Measurements from ENCODE around the gene ALDH8A1. TPM values are rescaled to one million over a fixed set of nuclear protein-coding genes. Genes with fewer than 3 reads are reported as not detected.

ALDH8A1 gene
- total RNA-seq, 2 experiments from 2014 or later, result 0.46 to 1.8 TPM

GRCh38 chr6:134962421-134962820 lies 12.5 kb upstream of the ALDH8A1 start:
- Mint-ChIP-seq H3K27ac (no peak overlapping the region), H3K9me3 (peaks cover 12% of the 10 kb centered on the region), H3K36me3 (peaks cover 55% of the 10 kb centered on the region), H3K4me1 (peaks cover 1% of the 10 kb centered on the region), H3K27me3 (no peaks in the 10 kb centered on the region), H3K4me3 (no peak overlapping the region)
- DNase-seq, result no peak

- peaks cover 12% of the 10 kb centered on the region for H3K9me3 Mint-ChIP-seq
- H3K27ac Mint-ChIP-seq, result no peak overlapping the region
- peaks cover 8% of the 10 kb centered on the region for H3K4me1 Mint-ChIP-seq
- DNase-seq, result no peak
- no peak overlapping the region for H3K4me3 Mint-ChIP-seq
- peaks cover 59% of the 10 kb centered on the region for H3K36me3 Mint-ChIP-seq
- H3K27me3 Mint-ChIP-seq, result no peaks in the 10 kb centered on the region
These were observed 11.5 kb upstream of the ALDH8A1 start for GRCh38 chr6:134961366-134961765.

- H3K4me3 Mint-ChIP-seq, result no peak overlapping the region
- peaks cover 20% of the 10 kb centered on the region for H3K4me1 Mint-ChIP-seq
- peaks cover 12% of the 10 kb centered on the region for H3K9me3 Mint-ChIP-seq
- no peak for DNase-seq
- no peak overlapping the region for H3K27ac Mint-ChIP-seq
- peaks cover 55% of the 10 kb centered on the region for H3K36me3 Mint-ChIP-seq
- H3K27me3 Mint-ChIP-seq, result no peaks in the 10 kb centered on the region
These were observed 9.7 kb upstream of the ALDH8A1 start for GRCh38 chr6:134959603-134960002.

- Mint-ChIP-seq H3K27me3 (no peaks in the 10 kb centered on the region), H3K27ac (no peak overlapping the region), H3K4me3 (no peak overlapping the region), H3K36me3 (peaks cover 34% of the 10 kb centered on the region), H3K9me3 (peaks cover 12% of the 10 kb centered on the region), H3K4me1 (peaks cover 20% of the 10 kb centered on the region)
- DNase-seq, result no peak
These were observed 6.8 kb upstream of the ALDH8A1 start for GRCh38 chr6:134956676-134957075.

GRCh38 chr6:134956032-134956431 lies 6.1 kb upstream of the ALDH8A1 start:
- peaks cover 20% of the 10 kb centered on the region for H3K4me1 Mint-ChIP-seq
- H3K27ac Mint-ChIP-seq, result no peak overlapping the region
- DNase-seq, result peak; percentile 15
- no peak overlapping the region for H3K4me3 Mint-ChIP-seq
- peaks cover 8% of the 10 kb centered on the region for H3K9me3 Mint-ChIP-seq
- peaks cover 28% of the 10 kb centered on the region for H3K36me3 Mint-ChIP-seq
- H3K27me3 Mint-ChIP-seq, result no peaks in the 10 kb centered on the region

- no peak for DNase-seq
- no peak overlapping the region for H3K27ac Mint-ChIP-seq
- peaks cover under 1% of the 10 kb centered on the region for H3K9me3 Mint-ChIP-seq
- peaks cover 16% of the 10 kb centered on the region for H3K36me3 Mint-ChIP-seq
- no peaks in the 10 kb centered on the region for H3K27me3 Mint-ChIP-seq
- no peak overlapping the region for H3K4me3 Mint-ChIP-seq
- peaks cover 20% of the 10 kb centered on the region for H3K4me1 Mint-ChIP-seq
These were observed 4.5 kb upstream of the ALDH8A1 start for GRCh38 chr6:134954272-134955000.

GRCh38 chr6:134951494-134952263 lies 1.8 kb upstream of the ALDH8A1 start:
- Mint-ChIP-seq H3K36me3 (no peaks in the 10 kb centered on the region), H3K27ac (no peak overlapping the region), H3K9me3 (no peaks in the 10 kb centered on the region), H3K27me3 (no peaks in the 10 kb centered on the region), H3K4me3 (no peak overlapping the region), H3K4me1 (peaks cover 14% of the 10 kb centered on the region)
- DNase-seq, result no peak

- no peak overlapping the region for H3K4me3 Mint-ChIP-seq
- no peaks in the 10 kb centered on the region for H3K9me3 Mint-ChIP-seq
- DNase-seq, result no peak
- no peak overlapping the region for H3K27ac Mint-ChIP-seq
- no peaks in the 10 kb centered on the region for H3K27me3 Mint-ChIP-seq
- no peaks in the 10 kb centered on the region for H3K36me3 Mint-ChIP-seq
- peaks cover 4% of the 10 kb centered on the region for H3K4me1 Mint-ChIP-seq
These were observed 581 bp upstream of the ALDH8A1 start for GRCh38 chr6:134950482-134950881.

- Mint-ChIP-seq H3K9me3 (no peaks in the 10 kb centered on the region), H3K4me3 (no peak overlapping the region), H3K36me3 (no peaks in the 10 kb centered on the region), H3K27ac (no peak overlapping the region), H3K4me1 (no peaks in the 10 kb centered on the region), H3K27me3 (no peaks in the 10 kb centered on the region)
- no peak for DNase-seq
These were observed 1.2 kb downstream of the ALDH8A1 start for GRCh38 chr6:134948691-134949090.

GRCh38 chr6:134948142-134948541 lies 1.8 kb downstream of the ALDH8A1 start:
- no peaks in the 10 kb centered on the region for H3K9me3 Mint-ChIP-seq
- no peak overlapping the region for H3K27ac Mint-ChIP-seq
- H3K4me1 Mint-ChIP-seq, result no peaks in the 10 kb centered on the region

GRCh38 chr6:134945045-134945444 lies 4.9 kb downstream of the ALDH8A1 start:
- no peaks in the 10 kb centered on the region for H3K4me1 Mint-ChIP-seq
- no peak overlapping the region for H3K4me3 Mint-ChIP-seq
- H3K36me3 Mint-ChIP-seq, result no peaks in the 10 kb centered on the region
- H3K27me3 Mint-ChIP-seq, result no peaks in the 10 kb centered on the region
- H3K27ac Mint-ChIP-seq, result no peak overlapping the region
- no peak for DNase-seq
- no peaks in the 10 kb centered on the region for H3K9me3 Mint-ChIP-seq

More at GRCh38 chr6:134948142-134948541, 1.8 kb downstream of the ALDH8A1 start:
- Mint-ChIP-seq H3K27me3 (no peaks in the 10 kb centered on the region), H3K36me3 (no peaks in the 10 kb centered on the region), H3K4me3 (no peak overlapping the region)
- no peak for DNase-seq

- no peaks in the 10 kb centered on the region for H3K36me3 Mint-ChIP-seq
- no peak overlapping the region for H3K27ac Mint-ChIP-seq
- no peaks in the 10 kb centered on the region for H3K27me3 Mint-ChIP-seq
- H3K4me3 Mint-ChIP-seq, result no peak overlapping the region
- H3K9me3 Mint-ChIP-seq, result no peaks in the 10 kb centered on the region
- DNase-seq, result no peak
- peaks cover 13% of the 10 kb centered on the region for H3K4me1 Mint-ChIP-seq
These were observed 6.3 kb downstream of the ALDH8A1 start for GRCh38 chr6:134943522-134944111.

GRCh38 chr6:134938896-134939295 lies 11.0 kb downstream of the ALDH8A1 start:
- Mint-ChIP-seq H3K36me3 (peaks cover 2% of the 10 kb centered on the region), H3K27me3 (no peaks in the 10 kb centered on the region), H3K27ac (peak overlapping the region; percentile 76), H3K9me3 (no peaks in the 10 kb centered on the region), H3K4me1 (peaks cover 20% of the 10 kb centered on the region), H3K4me3 (no peak overlapping the region)
- DNase-seq, result peak; percentile 80

GRCh38 chr6:134937426-134937825 lies 12.5 kb downstream of the ALDH8A1 start:
- Mint-ChIP-seq H3K27ac (no peak overlapping the region), H3K27me3 (no peaks in the 10 kb centered on the region), H3K4me1 (peaks cover 20% of the 10 kb centered on the region), H3K9me3 (no peaks in the 10 kb centered on the region), H3K4me3 (no peak overlapping the region), H3K36me3 (peaks cover 2% of the 10 kb centered on the region)
- DNase-seq, result no peak

GRCh38 chr6:134936931-134937330 lies 13.0 kb downstream of the ALDH8A1 start:
- no peaks in the 10 kb centered on the region for H3K9me3 Mint-ChIP-seq
- no peaks in the 10 kb centered on the region for H3K27me3 Mint-ChIP-seq
- H3K4me1 Mint-ChIP-seq, result peaks cover 20% of the 10 kb centered on the region

More at GRCh38 chr6:134936931-134937330, 13.0 kb downstream of the ALDH8A1 start:
- Mint-ChIP-seq H3K36me3 (peaks cover 6% of the 10 kb centered on the region), H3K27ac (no peak overlapping the region), H3K4me3 (no peak overlapping the region)
- no peak for DNase-seq
